Smooth muscle cell (in vitro differentiated cells): ENCODE measurements around the gene VPS50. TPM values are rescaled to one million over a fixed set of nuclear protein-coding genes. Genes with fewer than 3 reads are reported as not detected.

Source experiments
- DNase-seq: peaks from one replicate; lab custom pipeline; 2025; ENCODE audit not compliant: unreplicated experiment; lab: John Stamatoyannopoulos, UW
- H2AFZ ChIP-seq: fragments of 200-600 bp; sonication (generic); 2 replicates; pipeline ENCODE4 v1.6.0; 2016; ENCODE audit warnings: antibody characterized with exemption, low read depth, mild to moderate bottlenecking
- H3F3A ChIP-seq: fragments of 200-600 bp; sonication (generic); 2 replicates; pipeline ENCODE4 v1.6.0; 2017; ENCODE audit warnings: antibody characterized with exemption, low read depth
- H3K27ac ChIP-seq: fragments of 200-600 bp; sonication (generic); 2 replicates; pipeline ENCODE4 v1.5.1; 2016; ENCODE audit warnings: low read depth, mild to moderate bottlenecking
- H3K27me3 ChIP-seq: fragments of 200-600 bp; sonication (generic); 2 replicates; pipeline ENCODE4 v1.6.1; 2016; ENCODE audit warnings: low read depth, mild to moderate bottlenecking
- H3K36me3 ChIP-seq: fragments of 200-600 bp; sonication (generic); 2 replicates; pipeline ENCODE4 v1.5.1; 2016; ENCODE audit warnings: low read depth
- H3K4me1 ChIP-seq: fragments of 200-600 bp; sonication (generic); 2 replicates; pipeline ENCODE4 v1.5.1; 2016; ENCODE audit warnings: low read depth
- H3K4me2 ChIP-seq: fragments of 200-600 bp; sonication (generic); 2 replicates; pipeline ENCODE4 v1.6.0; 2016; ENCODE audit warnings: mild to moderate bottlenecking
- H3K4me3 ChIP-seq: fragments of 200-600 bp; sonication (generic); 2 replicates; pipeline ENCODE4 v1.5.1; 2016; ENCODE audit warnings: mild to moderate bottlenecking
- H3K79me2 ChIP-seq: fragments of 200-600 bp; sonication (generic); 2 replicates; pipeline ENCODE4 v1.6.0; 2016; ENCODE audit warnings: low read depth, mild to moderate bottlenecking
- H3K9ac ChIP-seq: fragments of 200-600 bp; sonication (generic); 2 replicates; pipeline ENCODE4 v1.6.0; 2016; ENCODE audit warnings: low read depth
- H3K9me3 ChIP-seq: fragments of 200-600 bp; sonication (generic); replicated peaks from 2 replicates; pipeline ENCODE4 v1.5.1; 2016; ENCODE audit warnings: low read depth
- H4K20me1 ChIP-seq: fragments of 200-600 bp; sonication (generic); 2 replicates; pipeline ENCODE4 v1.6.0; 2016; ENCODE audit warnings: low read depth
- CTCF ChIP-seq: fragments of 200-600 bp; sonication (generic); IDR thresholded peaks from 2 replicates; pipeline ENCODE4 v1.5.1; 2017; ENCODE audit warnings: borderline replicate concordance, mild to moderate bottlenecking, antibody characterized with exemption; ENCODE audit not compliant: insufficient read depth, poor library complexity, severe bottlenecking
- WGBS: methylation state at CpG from one replicate; pipeline ENCODE4 v1.1.7; 2016; ENCODE audit warnings: low lambda C conversion rate; 5-methylcytosine and 5-hydroxymethylcytosine counted together
- polyA plus RNA-seq: library from polyadenylated mRNA; unstranded; fragments of >200 nt; fragmentation: Nextera tagmentation; extraction: Ambion mirVana; gene quantifications from 2 replicates; pipeline ENCODE4 v1.2.1, GENCODE V29; 2016
- total RNA-seq: library from RNA; depleted of rRNA; stranded (reverse); fragments of >200 nt; gene quantifications from 2 replicates; pipeline ENCODE4 v1.2.3, GENCODE V29; 2014

VPS50 gene
- total and polyA plus RNA-seq, 2 experiments from 2014 or later = 7.7 to 26.7 TPM

GRCh38 chr7:93231259-93231658 lies 907 bp upstream of the VPS50 start:
- no peak for TF ChIP-seq CTCF
- peak overlapping the region; percentile 75 for H3K9ac ChIP-seq
- H2AFZ ChIP-seq = peak overlapping the region; percentile 100
- H3K27me3 ChIP-seq = no peaks in the 10 kb centered on the region
- no peaks in the 10 kb centered on the region for H4K20me1 ChIP-seq
- H3F3A ChIP-seq = no peaks in the 10 kb centered on the region
- peaks cover 5% of the 10 kb centered on the region for H3K4me1 ChIP-seq
- H3K27ac ChIP-seq = peak overlapping the region; percentile 14
- H3K9me3 ChIP-seq = no peaks in the 10 kb centered on the region
- H3K4me3 ChIP-seq = peak overlapping the region; percentile 96
- peak overlapping the region; percentile 99 for H3K4me2 ChIP-seq
- DNase-seq = no peak
- WGBS = 72% methylated on average over 5 of the region's 5 CpGs
- peaks cover 19% of the 10 kb centered on the region for H3K79me2 ChIP-seq
- no peaks in the 10 kb centered on the region for H3K36me3 ChIP-seq

GRCh38 chr7:93232673-93233018 lies 480 bp downstream of the VPS50 start:
- H3F3A ChIP-seq = no peaks in the 10 kb centered on the region
- H3K79me2 ChIP-seq = peaks cover 23% of the 10 kb centered on the region
- H2AFZ ChIP-seq = peak overlapping the region; percentile 100
- no peak for DNase-seq
- H3K27me3 ChIP-seq = no peaks in the 10 kb centered on the region
- no peak overlapping the region for H3K27ac ChIP-seq
- peak overlapping the region; percentile 34 for H3K9ac ChIP-seq
- no peaks in the 10 kb centered on the region for H3K9me3 ChIP-seq
- WGBS = 7% methylated on average over 8 of the region's 8 CpGs
- peak overlapping the region; percentile 99 for H3K4me2 ChIP-seq
- no peaks in the 10 kb centered on the region for H3K36me3 ChIP-seq
- peak overlapping the region; percentile 96 for H3K4me3 ChIP-seq
- peaks cover 5% of the 10 kb centered on the region for H3K4me1 ChIP-seq
- H4K20me1 ChIP-seq = peaks cover 5% of the 10 kb centered on the region
- no peak for TF ChIP-seq CTCF

GRCh38 chr7:93235541-93235940 lies 3.4 kb downstream of the VPS50 start:
- Histone ChIP-seq H3K9ac (no peak overlapping the region), H3K36me3 (no peaks in the 10 kb centered on the region), H3K4me1 (peaks cover 5% of the 10 kb centered on the region), H3F3A (no peaks in the 10 kb centered on the region), H4K20me1 (peaks cover 17% of the 10 kb centered on the region), H3K4me3 (no peak overlapping the region), H2AFZ (no peak overlapping the region), H3K79me2 (peaks cover 23% of the 10 kb centered on the region), H3K9me3 (no peaks in the 10 kb centered on the region), H3K27me3 (no peaks in the 10 kb centered on the region), H3K27ac (no peak overlapping the region), H3K4me2 (no peak overlapping the region)
- no peak for DNase-seq
- no peak for TF ChIP-seq CTCF
- 82% methylated on average over 2 of the region's 2 CpGs for WGBS

GRCh38 chr7:93238131-93238530 lies 6.0 kb downstream of the VPS50 start:
- Histone ChIP-seq H3K9me3 (no peaks in the 10 kb centered on the region), H3K79me2 (peaks cover 14% of the 10 kb centered on the region), H3K36me3 (no peaks in the 10 kb centered on the region), H3K9ac (no peak overlapping the region), H3K4me2 (no peak overlapping the region), H3K27me3 (no peaks in the 10 kb centered on the region), H4K20me1 (peaks cover 23% of the 10 kb centered on the region), H3K27ac (no peak overlapping the region), H3K4me3 (no peak overlapping the region), H2AFZ (no peak overlapping the region), H3K4me1 (peaks cover under 1% of the 10 kb centered on the region), H3F3A (no peaks in the 10 kb centered on the region)
- DNase-seq = no peak
- no peak for TF ChIP-seq CTCF
- 93% methylated on average over 4 of the region's 4 CpGs for WGBS
